Measurements from ENCODE around the gene NEGR1.

Gene NEGR1

DNA sequence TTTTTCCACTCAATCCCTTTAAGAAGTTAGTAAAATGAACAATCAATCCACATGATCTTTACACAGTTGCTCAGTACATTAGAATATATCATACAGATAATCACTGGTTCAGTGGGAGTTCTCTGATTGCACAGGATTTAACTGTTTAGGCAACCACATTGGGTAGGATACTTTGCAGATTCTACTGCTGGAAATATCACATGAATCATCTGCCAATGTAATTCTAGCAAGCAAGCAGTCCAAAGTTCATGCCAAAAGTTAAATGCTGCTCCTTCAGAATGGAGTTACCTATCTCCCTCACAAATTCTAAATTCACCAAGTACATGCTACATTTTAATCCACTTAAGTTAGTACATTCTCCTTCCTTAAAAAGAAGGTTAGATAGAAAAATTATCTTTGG lies 52.4 kb downstream of the NEGR1 start:
- DNase-seq: no peak

DNA sequence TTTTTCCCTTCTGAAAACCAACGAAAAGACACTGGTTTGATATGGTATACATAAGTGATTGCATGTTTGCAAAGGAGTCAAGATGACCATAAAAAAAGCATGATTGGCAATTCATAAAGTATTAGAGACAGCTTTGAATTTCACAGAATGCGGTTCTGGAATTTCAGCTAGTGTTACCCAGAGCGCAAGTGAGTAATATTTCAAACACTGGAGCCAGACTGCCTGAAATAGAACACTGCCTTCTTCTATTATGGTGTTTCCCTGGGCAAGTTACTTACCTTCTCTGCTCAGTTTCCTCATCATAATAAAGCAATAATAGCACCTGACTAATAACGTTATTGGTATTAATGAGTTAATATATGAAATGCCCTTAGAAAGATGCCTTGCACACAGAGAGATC lies 54.7 kb downstream of the NEGR1 start:
- DNase-seq: no peak

DNA sequence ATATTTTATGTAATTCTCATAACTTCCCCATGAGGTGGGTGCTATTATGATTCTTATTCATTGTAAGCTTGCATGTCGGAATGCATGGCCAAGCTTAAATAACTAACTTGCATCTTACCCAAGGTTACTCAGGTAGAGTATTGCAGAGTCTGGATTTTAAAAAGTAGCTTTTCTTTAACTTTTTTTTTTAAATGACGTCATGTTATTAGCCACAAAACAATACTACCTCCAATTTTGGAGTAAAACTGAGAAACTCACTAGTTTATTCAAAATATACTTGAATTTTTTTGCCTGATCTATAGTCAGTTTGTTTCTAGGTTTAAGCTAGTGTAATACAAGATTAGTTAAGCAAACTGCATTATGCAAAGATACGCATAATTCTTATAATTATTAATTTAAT lies 57.8 kb downstream of the NEGR1 start:
- no peak for DNase-seq

GRCh38 chr1:72221811-72222210 lies 60.5 kb downstream of the NEGR1 start:
- no peak for DNase-seq

- no peak for DNase-seq
Observed at GRCh38 chr1:72218141-72218739, 64.1 kb downstream of the NEGR1 start.

- no peak for DNase-seq
Observed at GRCh38 chr1:72207059-72207458, 75.3 kb downstream of the NEGR1 start.

GRCh38 chr1:72202761-72203160 lies 79.6 kb downstream of the NEGR1 start:
- DNase-seq: no peak

DNA sequence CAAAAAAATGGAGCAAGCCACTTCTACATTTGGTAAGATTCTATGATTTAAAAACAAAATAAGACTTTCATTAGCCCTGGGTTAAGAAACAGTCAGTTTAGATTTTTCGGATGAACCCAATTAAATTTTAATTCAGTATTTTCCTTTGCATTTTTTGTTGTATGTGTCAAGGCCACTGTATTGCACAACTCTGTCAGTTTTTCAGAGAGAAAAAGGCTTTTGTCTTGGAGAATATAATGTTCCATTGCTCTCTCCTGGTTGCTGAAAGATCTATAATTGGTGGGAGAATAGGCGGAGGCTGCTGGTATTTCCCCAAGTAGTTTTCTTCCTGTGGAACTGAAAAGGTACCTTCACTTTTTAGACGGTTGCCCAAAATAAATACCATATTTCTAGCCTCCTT lies 84.6 kb downstream of the NEGR1 start:
- no peak for DNase-seq

- no peak for DNase-seq
Observed at GRCh38 chr1:72186733-72187307, 95.5 kb downstream of the NEGR1 start.

GRCh38 chr1:72184099-72184701 lies 98.1 kb downstream of the NEGR1 start:
- DNase-seq: no peak

DNA sequence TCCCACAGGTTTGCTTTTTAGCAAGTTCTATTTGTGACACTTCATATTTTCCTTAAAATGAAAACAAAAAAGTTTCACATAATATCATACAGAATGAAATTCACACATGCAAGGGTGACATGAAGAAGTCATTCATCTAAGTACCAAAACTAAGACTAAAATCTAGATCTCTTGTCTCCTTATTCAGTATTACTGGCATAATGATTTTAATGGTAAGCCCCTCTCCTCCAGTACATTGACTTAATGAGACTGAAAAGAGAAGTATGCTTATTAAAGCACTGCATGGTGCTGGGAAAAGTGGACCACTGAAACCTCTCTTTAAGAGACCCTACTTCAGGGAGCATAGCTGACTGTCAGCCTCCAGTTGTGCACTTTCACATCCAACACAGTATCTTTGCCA lies 99.5 kb downstream of the NEGR1 start:
- DNase-seq: no peak

- DNase-seq: no peak
Observed at GRCh38 chr1:72178266-72178665, 104.1 kb downstream of the NEGR1 start.

DNA sequence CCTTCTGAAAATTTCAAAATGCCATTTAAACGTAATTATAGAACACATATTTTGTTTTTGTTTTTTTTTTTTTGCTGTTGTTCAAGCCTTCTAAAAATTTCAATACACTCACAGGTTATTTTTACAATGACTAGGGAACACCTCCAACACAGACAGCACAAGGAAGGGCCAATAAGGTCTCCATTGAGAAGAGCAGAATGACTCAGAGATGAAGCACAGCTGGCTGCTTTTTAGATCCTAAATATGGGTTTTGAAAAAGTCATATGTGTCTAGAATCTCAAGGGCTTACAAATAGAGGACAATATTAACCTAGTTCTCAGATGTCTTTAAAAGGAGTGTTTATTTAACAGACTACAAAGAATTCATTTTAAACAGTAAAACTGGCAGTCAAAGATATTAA lies 104.6 kb downstream of the NEGR1 start:
- DNase-seq: no peak

GRCh38 chr1:72170246-72170645 lies 112.1 kb downstream of the NEGR1 start:
- DNase-seq: no peak

DNA sequence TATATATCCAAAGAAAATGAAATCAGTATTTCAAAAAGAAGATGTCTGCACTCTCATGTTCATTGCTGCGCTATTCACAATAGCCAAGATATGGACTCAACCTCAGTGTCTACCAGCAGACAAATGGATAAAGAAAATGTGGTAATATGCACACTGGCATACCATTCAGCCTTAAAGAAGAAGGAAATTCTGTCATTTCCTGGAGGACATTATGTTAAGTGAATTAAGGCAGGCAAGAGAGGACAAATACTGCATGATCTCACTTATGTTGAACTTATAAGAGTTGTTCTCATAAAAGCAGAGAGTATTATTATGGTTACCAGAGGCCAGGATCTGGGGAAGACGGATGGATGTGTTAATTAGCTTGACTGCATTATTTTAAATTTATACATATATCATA lies 115.9 kb downstream of the NEGR1 start:
- no peak for DNase-seq

DNA sequence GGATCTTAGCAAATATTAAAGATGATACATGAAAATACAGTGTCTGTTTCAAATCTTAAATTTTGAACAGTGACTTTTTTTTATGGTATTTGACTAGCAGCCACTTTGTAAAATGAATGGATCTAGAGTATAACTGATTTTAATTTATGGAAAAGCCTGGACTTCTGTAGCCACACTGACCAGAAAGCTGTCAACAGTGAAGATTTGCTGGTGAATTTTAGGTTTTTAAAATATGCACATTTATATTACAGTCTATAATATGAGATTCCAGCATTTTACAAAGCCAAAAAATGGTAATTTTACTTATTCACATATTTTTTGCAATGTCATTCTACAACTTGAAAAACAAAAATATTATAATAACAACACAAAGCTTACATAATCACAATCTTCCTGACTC lies 131.8 kb downstream of the NEGR1 start:
- DNase-seq: no peak

- no peak for DNase-seq
Observed at GRCh38 chr1:72141875-72142274, 140.5 kb downstream of the NEGR1 start.

GRCh38 chr1:72140222-72140621 lies 142.1 kb downstream of the NEGR1 start:
- DNase-seq: no peak

GRCh38 chr1:72137656-72138055 lies 144.7 kb downstream of the NEGR1 start:
- DNase-seq: no peak

DNA sequence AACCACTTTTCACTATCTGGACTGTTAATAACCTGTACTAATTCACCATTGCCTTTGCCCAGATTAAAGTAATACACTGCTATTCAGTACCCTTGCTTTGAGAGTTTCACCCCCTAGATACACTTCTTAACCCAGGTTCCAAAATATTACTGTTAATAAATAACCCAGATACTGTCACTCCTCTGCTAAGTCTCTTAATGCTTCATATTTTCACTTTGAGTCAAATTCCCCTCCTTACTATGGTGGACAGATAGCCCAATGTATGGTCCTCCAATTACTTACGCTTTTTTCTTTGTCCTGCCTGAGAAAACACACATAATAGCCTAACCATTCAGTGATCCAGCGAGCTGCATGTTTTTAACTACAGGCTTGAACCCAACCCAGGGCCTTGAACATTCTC lies 152.5 kb downstream of the NEGR1 start:
- no peak for DNase-seq

DNA sequence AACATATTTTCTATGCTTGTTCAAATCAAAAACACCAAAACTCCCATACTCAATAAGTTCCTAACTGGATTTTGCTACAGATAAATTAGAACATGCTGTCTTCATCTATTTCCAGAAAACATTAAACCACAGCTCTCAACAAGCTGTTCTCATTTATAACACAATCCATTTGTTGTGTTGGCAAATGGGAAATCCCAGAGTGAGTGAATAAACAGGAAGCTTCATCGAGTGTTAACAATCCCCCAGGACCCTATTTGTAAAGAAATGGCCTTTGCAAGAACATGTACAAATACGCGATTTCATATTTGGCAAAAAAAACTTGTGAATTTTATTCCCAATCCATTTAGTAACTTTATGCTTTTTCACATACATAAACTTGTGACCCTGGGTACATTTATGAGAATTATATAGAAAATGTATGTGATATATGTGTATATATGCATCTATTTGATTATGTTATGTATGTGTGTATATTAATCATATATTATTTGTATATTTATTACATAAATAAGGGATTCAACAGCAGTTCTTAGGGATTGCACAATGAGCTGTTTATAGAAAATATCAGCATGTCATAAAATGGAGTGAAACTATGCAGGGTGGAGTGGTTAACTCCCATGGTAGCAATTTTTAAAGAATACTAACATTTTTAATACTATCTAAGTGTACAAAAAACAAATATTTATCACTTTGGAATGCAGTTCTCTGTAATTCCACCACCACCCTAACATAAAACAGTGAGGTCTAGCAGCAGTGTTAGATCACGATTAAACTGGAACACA lies 160.0 kb downstream of the NEGR1 start:
- DNase-seq: no peak

DNA sequence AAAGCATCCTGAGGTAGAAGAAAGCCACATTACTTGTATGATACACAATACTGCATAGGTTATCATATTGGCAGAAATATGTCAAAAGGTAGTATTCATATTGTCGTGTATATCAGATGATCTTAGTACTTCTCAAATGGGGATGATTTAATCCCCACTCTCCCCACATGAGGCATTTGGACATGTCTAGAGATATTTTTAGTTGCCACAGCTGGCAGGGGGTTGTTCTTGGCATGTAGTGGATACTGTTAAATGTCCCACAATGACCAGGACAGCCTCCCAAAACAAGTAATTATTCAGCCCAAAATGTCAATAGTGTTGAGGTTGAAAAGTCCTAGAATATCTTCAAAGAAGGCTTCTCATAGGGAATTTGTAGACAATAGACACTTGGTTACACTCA lies 162.8 kb downstream of the NEGR1 start:
- DNase-seq: no peak

- no peak for DNase-seq
Observed at GRCh38 chr1:72117621-72118020, 164.7 kb downstream of the NEGR1 start.

- no peak for DNase-seq
Observed at GRCh38 chr1:72115290-72115689, 167.0 kb downstream of the NEGR1 start.
